Epithelial cell of proximal tubule (primary cell): ENCODE measurements around the gene RASGRP4. TPM values are rescaled to one million over a fixed set of nuclear protein-coding genes. Genes with fewer than 3 reads are reported as not detected.

ENCODE experiments used
- DNase-seq: peaks from one replicate; pipeline ENCODE4 v3.0.0-alpha.2; 2011; ENCODE audit warnings: low read depth
- H3K4me3 ChIP-seq: 2 replicates; pipeline ENCODE4 v1.5.1; 2011; ENCODE audit warnings: low read depth, mild to moderate bottlenecking, low read length
- total RNA-seq: library from RNA; depleted of rRNA; stranded (reverse); fragments of >200 nt; gene quantifications from 2 replicates; pipeline ENCODE4 v1.2.3, GENCODE V29; 2015
- TF ChIP-seq, protein P1 (sequence below): conservative IDR thresholded peaks from 2 replicates; pipeline ENCODE4 v1.5.1; 2012; ENCODE audit warnings: low read depth, mild to moderate bottlenecking, low read length

Gene RASGRP4
- total RNA-seq, 1 donor from 2014 or later, result not detected

DNA sequence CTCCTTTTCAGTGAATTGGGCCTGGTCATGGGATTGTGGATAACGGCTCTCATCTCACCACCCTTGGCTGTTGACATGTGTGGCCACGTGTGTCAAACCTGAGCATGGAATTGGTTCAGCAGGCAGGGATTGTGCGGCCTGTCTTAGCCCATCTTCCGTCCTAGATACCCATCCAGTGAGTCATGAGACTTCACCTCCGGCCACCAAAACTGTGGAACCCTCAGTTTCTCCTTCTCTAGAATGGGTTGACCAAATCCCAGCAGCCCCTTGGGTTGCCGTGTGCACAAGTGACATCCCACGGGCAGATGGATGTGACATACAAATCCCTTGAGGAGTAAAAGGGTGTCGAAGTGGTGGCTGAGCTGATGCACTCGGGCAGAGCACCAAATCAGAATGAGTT, 44.9 kb downstream of the RASGRP4 start:
- TF ChIP-seq, protein P1, sequence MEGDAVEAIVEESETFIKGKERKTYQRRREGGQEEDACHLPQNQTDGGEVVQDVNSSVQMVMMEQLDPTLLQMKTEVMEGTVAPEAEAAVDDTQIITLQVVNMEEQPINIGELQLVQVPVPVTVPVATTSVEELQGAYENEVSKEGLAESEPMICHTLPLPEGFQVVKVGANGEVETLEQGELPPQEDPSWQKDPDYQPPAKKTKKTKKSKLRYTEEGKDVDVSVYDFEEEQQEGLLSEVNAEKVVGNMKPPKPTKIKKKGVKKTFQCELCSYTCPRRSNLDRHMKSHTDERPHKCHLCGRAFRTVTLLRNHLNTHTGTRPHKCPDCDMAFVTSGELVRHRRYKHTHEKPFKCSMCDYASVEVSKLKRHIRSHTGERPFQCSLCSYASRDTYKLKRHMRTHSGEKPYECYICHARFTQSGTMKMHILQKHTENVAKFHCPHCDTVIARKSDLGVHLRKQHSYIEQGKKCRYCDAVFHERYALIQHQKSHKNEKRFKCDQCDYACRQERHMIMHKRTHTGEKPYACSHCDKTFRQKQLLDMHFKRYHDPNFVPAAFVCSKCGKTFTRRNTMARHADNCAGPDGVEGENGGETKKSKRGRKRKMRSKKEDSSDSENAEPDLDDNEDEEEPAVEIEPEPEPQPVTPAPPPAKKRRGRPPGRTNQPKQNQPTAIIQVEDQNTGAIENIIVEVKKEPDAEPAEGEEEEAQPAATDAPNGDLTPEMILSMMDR, result no peak
- DNase-seq, result no peak
- H3K4me3 ChIP-seq, result no peak overlapping the region

DNA sequence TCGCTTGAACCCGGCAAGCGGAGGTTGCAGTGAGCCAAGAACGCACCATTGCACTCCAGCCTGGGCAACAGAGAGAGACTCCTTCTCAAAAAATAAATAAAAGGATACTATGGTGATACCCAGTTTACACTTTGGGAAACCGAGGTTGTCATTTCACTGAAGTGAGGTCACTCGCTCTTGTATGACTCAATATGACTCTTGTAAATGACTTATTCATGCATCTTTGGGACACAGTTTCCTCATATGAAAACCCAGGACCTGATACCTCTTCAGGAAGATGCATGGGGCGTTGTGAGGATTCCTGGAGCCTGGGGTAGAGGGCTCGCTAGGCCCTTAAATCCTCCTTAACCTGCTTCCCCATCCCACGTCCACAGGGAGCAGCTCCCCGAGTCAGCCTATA, 47.2 kb downstream of the RASGRP4 start:
- no peak overlapping the region for H3K4me3 ChIP-seq
- no peak for DNase-seq
- TF ChIP-seq, protein P1, result no peak

DNA sequence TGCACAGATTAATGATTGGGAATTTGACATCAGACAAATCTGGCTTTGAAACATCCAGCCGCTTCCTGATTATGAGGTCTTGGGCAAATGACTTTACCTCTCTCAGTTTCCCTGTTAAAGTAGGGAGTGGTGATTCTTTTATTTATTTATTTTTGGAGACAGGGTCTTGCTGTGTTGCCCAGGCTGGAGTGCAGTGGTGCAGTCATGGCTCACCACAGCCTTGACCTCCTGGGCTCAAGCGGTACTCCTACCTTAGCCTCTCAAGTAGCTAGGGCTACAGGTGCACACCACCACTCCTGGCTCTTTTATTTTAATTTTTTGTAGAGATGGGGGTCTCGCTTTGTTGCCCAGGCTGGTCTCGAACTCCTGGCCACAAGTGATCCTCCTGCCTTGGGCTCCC, 49.0 kb downstream of the RASGRP4 start:
- H3K4me3 ChIP-seq, result no peak overlapping the region
- no peak for DNase-seq
- TF ChIP-seq, protein P1, result no peak

DNA sequence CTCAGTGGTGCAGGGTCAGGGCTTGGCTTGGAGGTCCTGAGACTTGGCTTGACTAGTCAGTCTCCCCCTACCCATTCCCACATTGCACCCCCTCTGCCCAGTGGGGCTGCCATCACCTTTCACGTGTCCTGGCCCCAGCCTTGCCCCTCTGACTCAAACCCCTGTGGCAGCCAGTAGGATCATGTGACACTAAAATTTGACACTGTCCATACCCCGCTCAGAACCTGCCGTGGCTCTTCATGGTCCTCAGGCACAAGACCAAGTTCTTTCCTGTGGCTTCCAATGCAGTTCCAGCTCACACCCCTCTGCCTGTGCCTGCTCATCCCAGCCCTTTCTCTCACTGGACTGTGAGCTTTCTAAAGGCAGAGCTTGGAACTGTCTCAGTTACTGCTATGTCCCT, 49.4 kb downstream of the RASGRP4 start:
- H3K4me3 ChIP-seq, result peak overlapping the region; percentile 71
- TF ChIP-seq, protein P1, result no peak
- no peak for DNase-seq

DNA sequence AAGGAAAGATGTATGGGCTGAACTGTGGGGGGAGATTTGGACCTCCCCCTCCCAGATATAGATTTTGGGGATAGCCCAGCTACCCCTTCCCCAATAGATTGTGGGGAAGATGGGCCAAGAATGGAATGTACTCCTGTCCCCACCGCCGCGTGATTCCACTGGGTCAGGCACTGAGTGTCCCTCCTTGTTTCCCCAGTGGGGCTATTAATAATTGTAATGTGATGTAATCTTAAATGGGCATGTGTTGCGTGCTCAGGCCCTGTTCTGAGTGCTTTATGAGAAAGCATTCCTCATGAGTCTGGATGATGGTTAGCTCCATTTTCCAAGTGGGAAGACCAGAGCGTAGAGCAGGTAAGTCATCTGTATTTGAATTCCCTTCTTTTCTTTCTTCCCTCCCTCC, 50.3 kb downstream of the RASGRP4 start:
- peak overlapping the region; percentile 71 for H3K4me3 ChIP-seq
- TF ChIP-seq, protein P1, result no peak
- DNase-seq, result no peak

DNA sequence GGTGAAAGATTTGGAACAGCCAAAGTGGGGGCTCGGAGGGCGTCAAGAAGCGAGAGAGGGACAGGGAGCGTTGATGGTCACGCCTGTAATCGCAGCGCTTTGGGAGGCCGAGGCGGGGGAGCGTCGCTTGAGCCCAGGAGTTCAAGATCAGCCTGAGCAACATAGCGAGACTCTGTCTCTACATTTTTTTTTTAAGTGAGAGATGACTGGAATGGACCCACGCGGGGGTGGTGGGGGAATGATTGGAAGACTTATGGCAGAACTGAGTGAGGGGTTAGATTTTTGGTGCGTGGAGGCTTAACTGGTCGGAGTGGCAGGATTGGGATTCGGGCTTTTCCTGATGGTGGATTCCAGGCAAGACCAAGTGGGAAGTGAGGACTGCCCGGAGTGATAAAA, 50.9 kb downstream of the RASGRP4 start:
- H3K4me3 ChIP-seq, result peak overlapping the region; percentile 71
- TF ChIP-seq, protein P1, result no peak
- DNase-seq, result no peak

DNA sequence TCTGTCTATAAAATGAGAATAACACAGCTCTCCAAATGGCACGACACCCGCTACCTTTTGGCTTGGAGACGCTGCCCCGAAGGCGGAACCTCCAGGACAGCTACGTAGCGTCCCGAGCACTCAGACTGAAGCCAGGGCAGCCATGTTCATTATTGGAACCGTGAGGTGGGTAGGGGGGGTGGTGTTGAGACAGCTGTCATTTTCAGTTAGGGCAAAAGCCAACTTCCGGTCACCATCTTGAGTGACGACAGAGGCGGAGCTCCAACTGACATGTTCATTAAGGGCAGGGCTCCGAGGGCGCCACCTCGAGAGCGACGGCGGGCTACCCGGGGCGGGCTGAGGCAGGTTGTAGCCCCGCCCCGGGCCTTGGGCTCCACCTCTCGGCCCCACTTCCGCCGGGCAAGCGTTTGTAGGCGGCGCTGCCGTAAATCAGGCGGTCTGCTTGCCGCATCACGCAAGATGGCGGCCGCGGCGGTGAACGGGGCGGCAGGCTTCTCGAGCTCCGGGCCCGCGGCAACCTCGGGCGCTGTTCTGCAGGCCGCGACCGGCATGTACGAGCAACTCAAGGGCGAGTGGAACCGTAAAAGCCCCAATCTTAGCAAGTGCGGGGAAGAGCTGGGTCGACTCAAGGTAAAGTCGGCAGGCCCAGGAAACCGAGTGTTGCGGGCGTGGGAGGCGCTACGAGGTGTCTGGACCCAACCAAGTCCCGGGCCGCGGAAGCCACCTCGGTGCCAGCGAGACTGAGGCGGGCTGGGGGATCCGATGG, 51.5 kb downstream of the RASGRP4 start, which contains the start of gene PSMD8:
Gene PSMD8 (plus strand): TSS at position 240 of the 766 bp plus-strand sequence. CDS start 31 bp downstream, at position 271.
- H3K4me3 ChIP-seq, result peak within 1 kb of the TSS; percentile 71
- TF ChIP-seq, protein P1, result peak; percentile 26
- DNase-seq, result peak; percentile 90
